HEK293 (cell line): Measurements from ENCODE around the gene ADAMTSL4.

Experiments
- ATF2 ChIP-seq: fragments of 450-650 bp; formaldehyde crosslinking; IDR thresholded peaks from 2 replicates; pipeline ENCODE4 v1.5.1; 2016; ENCODE audit warnings: missing biosample characterization, missing genetic modification characterization, low read depth
- GFI1B ChIP-seq: fragments of 450-650 bp; formaldehyde crosslinking; IDR thresholded peaks from 2 replicates; pipeline ENCODE4 v1.5.1; 2016; ENCODE audit warnings: missing biosample characterization, missing genetic modification characterization
- KLF10 ChIP-seq: fragments of 450-650 bp; IDR thresholded peaks from 2 replicates; pipeline ENCODE4 v1.5.1; 2018; ENCODE audit warnings: missing biosample characterization, mild to moderate bottlenecking, missing genetic modification characterization
- MEIS1 ChIP-seq: sonication (generic); formaldehyde crosslinking; IDR thresholded peaks from 2 replicates; pipeline ENCODE4 v1.8.1; 2022; ENCODE audit warnings: missing genetic modification reagents, mild to moderate bottlenecking, borderline replicate concordance
- MYNN ChIP-seq: fragments of 450-650 bp; formaldehyde crosslinking; IDR thresholded peaks from 2 replicates; pipeline ENCODE4 v1.5.1; 2016; ENCODE audit warnings: missing biosample characterization, missing genetic modification characterization, borderline replicate concordance
- PRDM4 ChIP-seq: fragments of 450-650 bp; formaldehyde crosslinking; IDR thresholded peaks from 2 replicates; pipeline ENCODE4 v1.5.1; 2017; ENCODE audit warnings: missing biosample characterization, missing genetic modification characterization
- REST ChIP-seq: fragments of 450-650 bp; formaldehyde crosslinking; IDR thresholded peaks from 2 replicates; pipeline ENCODE4 v1.5.1; 2016; ENCODE audit warnings: missing biosample characterization, missing genetic modification characterization
- SCRT1 ChIP-seq: fragments of 450-650 bp; formaldehyde crosslinking; IDR thresholded peaks from 2 replicates; pipeline ENCODE4 v1.5.1; 2016; ENCODE audit warnings: missing biosample characterization, missing genetic modification characterization, borderline replicate concordance
- SETDB1 ChIP-seq: IDR thresholded peaks from one replicate; pipeline ENCODE4 v1.6.1; 2017; ENCODE audit warnings: mild to moderate bottlenecking, low read length, moderate library complexity, mixed read lengths; ENCODE audit not compliant: insufficient read length
- ZBTB1 ChIP-seq: fragments of 450-650 bp; formaldehyde crosslinking; IDR thresholded peaks from 2 replicates; pipeline ENCODE4 v1.5.1; 2016; ENCODE audit warnings: missing biosample characterization, missing genetic modification characterization
- ZBTB17 ChIP-seq: fragments of 450-650 bp; formaldehyde crosslinking; IDR thresholded peaks from 2 replicates; pipeline ENCODE4 v1.5.1; 2016; ENCODE audit warnings: missing biosample characterization, missing genetic modification characterization
- ZIC2 ChIP-seq: fragments of 450-650 bp; formaldehyde crosslinking; IDR thresholded peaks from 2 replicates; pipeline ENCODE4 v1.5.1; 2016; ENCODE audit warnings: missing biosample characterization, missing genetic modification characterization
- ZNF133 ChIP-seq: fragments of 450-650 bp; formaldehyde crosslinking; IDR thresholded peaks from 2 replicates; pipeline ENCODE4 v1.5.1; 2016; ENCODE audit warnings: missing biosample characterization, missing genetic modification characterization
- ZNF155 ChIP-seq: fragments of 450-650 bp; formaldehyde crosslinking; IDR thresholded peaks from 2 replicates; pipeline ENCODE4 v1.5.1; 2016; ENCODE audit warnings: missing biosample characterization, missing genetic modification characterization
- ZNF157 ChIP-seq: fragments of 450-650 bp; formaldehyde crosslinking; IDR thresholded peaks from 2 replicates; pipeline ENCODE4 v1.5.1; 2016; ENCODE audit warnings: missing biosample characterization, missing genetic modification characterization
- ZNF19 ChIP-seq: fragments of 450-650 bp; formaldehyde crosslinking; IDR thresholded peaks from 2 replicates; pipeline ENCODE4; 2016; ENCODE audit warnings: missing biosample characterization, missing genetic modification characterization, low read depth
- ZNF248 ChIP-seq: fragments of 450-650 bp; formaldehyde crosslinking; IDR thresholded peaks from 2 replicates; pipeline ENCODE4 v1.5.1; 2017; ENCODE audit warnings: missing biosample characterization, missing genetic modification characterization
- ZNF341 ChIP-seq: fragments of 450-650 bp; formaldehyde crosslinking; IDR thresholded peaks from 2 replicates; pipeline ENCODE4; 2016; ENCODE audit warnings: low read depth, missing biosample characterization, missing genetic modification characterization
- ZNF350 ChIP-seq: fragments of 450-650 bp; formaldehyde crosslinking; IDR thresholded peaks from 2 replicates; pipeline ENCODE4 v1.5.0; 2017; ENCODE audit warnings: missing biosample characterization, mild to moderate bottlenecking, missing genetic modification characterization
- ZNF510 ChIP-seq: fragments of 450-650 bp; formaldehyde crosslinking; IDR thresholded peaks from 2 replicates; pipeline ENCODE4 v1.5.1; 2018; ENCODE audit warnings: mild to moderate bottlenecking, missing genetic modification characterization, missing biosample characterization; ENCODE audit not compliant: insufficient replicate concordance
- ZNF571 ChIP-seq: fragments of 450-650 bp; formaldehyde crosslinking; IDR thresholded peaks from 2 replicates; pipeline ENCODE4 v1.5.0; 2017; ENCODE audit warnings: missing biosample characterization, missing genetic modification characterization
- ZNF624 ChIP-seq: fragments of 450-650 bp; formaldehyde crosslinking; IDR thresholded peaks from 2 replicates; pipeline ENCODE4 v1.5.1; 2017; ENCODE audit warnings: missing biosample characterization, missing genetic modification characterization
- ZNF664 ChIP-seq: fragments of 450-650 bp; formaldehyde crosslinking; IDR thresholded peaks from 2 replicates; pipeline ENCODE4 v1.5.1; 2016; ENCODE audit warnings: missing biosample characterization, missing genetic modification characterization
- ZNF701 ChIP-seq: fragments of 450-650 bp; formaldehyde crosslinking; IDR thresholded peaks from 2 replicates; pipeline ENCODE4 v1.5.1; 2016; ENCODE audit warnings: missing biosample characterization, missing genetic modification characterization
- ZNF785 ChIP-seq: fragments of 450-650 bp; formaldehyde crosslinking; IDR thresholded peaks from 2 replicates; pipeline ENCODE4 v1.5.1; 2016; ENCODE audit warnings: missing biosample characterization, missing genetic modification characterization
- ZNF792 ChIP-seq: fragments of 450-650 bp; formaldehyde crosslinking; IDR thresholded peaks from 2 replicates; pipeline ENCODE4 v1.5.1; 2016; ENCODE audit warnings: missing biosample characterization, missing genetic modification characterization
- TF ChIP-seq, protein P1 (sequence below): fragments of 450-650 bp; formaldehyde crosslinking; IDR thresholded peaks from 2 replicates; pipeline ENCODE4 v1.5.1; 2016; ENCODE audit warnings: missing biosample characterization, missing genetic modification characterization
- TF ChIP-seq, protein P2 (sequence below): fragments of 450-650 bp; formaldehyde crosslinking; IDR thresholded peaks from 2 replicates; pipeline ENCODE4 v1.5.1; 2016; ENCODE audit warnings: missing biosample characterization, missing genetic modification characterization

ADAMTSL4 gene

DNA sequence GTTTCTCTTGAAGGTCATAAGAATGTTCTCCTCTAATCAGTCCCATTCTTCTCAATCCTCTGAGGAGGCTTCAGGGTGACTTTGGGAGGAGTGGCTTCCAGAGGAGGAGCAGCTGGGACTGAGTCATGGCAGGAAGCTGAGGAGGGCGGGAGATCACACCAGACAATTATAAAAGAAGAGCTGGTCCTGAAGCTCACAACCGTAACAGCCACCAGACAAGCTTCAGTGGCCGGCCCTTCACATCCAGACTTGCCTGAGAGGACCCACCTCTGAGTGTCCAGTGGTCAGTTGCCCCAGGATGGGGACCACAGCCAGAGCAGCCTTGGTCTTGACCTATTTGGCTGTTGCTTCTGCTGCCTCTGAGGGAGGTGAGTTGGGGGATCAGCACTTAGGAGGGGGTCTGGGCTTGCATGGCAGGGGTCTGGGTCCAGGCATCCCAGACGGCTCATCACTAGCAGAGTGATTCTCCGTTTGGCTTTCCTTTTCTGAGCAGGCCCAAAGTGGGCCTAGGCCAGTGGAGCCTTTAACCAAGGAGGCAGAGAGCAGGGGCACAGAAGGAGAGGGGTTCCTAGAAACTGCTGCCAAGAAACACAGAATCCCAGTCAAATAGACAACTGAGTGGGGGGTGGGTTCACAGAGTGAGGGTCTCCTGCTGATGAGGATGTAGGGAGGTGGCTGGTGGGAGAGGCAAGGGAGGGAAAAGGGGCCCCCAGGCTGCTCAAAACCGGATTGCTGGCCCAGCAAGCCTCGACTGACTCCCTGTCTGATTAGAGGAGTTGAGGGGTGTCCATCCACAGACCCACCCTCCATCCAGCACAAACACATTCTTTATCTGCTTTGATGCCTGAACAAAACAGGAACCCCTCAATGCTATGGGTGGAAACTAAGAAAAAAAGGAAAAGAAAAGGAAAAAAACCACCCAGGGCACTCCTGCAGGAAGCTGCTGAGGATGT, 41.0 kb upstream of the ADAMTSL4 start, which contains the start of gene ECM1 (continued):
- TF ChIP-seq SCRT1 (tag by site-specific recombination) (no peak), ZNF571 (no peak), ZNF350 (no peak), ZNF19 (tag by site-specific recombination) (no peak), ZNF792 (tag by site-specific recombination) (no peak), ZNF133 (tag by site-specific recombination) (no peak), ZNF664 (tag by site-specific recombination) (no peak), ZNF341 (tag by site-specific recombination) (peak; percentile 82), MYNN (tag by site-specific recombination) (no peak), PRDM4 (tag by site-specific recombination) (peak; percentile 99), ZNF248 (tag by site-specific recombination) (no peak), MEIS1 (no peak), ZNF785 (tag by site-specific recombination) (no peak), ATF2 (tag by site-specific recombination) (no peak), KLF10 (tag by site-specific recombination) (no peak), ZBTB17 (peak; percentile 44; the same call in 1 of the 2 replicates), ZNF510 (tag by site-specific recombination) (no peak), ZBTB1 (tag by site-specific recombination) (no peak), ZIC2 (tag by site-specific recombination) (0 out of 2 replicates have a peak, but pooled peaks have one; percentile 18), ZNF155 (tag by site-specific recombination) (no peak), GFI1B (tag by site-specific recombination) (no peak), ZNF701 (tag by site-specific recombination) (no peak), ZNF624 (tag by site-specific recombination) (no peak), ZNF157 (tag by site-specific recombination) (no peak), REST (tag by site-specific recombination) (no peak), SETDB1 (no peak)
- TF ChIP-seq, protein P1, sequence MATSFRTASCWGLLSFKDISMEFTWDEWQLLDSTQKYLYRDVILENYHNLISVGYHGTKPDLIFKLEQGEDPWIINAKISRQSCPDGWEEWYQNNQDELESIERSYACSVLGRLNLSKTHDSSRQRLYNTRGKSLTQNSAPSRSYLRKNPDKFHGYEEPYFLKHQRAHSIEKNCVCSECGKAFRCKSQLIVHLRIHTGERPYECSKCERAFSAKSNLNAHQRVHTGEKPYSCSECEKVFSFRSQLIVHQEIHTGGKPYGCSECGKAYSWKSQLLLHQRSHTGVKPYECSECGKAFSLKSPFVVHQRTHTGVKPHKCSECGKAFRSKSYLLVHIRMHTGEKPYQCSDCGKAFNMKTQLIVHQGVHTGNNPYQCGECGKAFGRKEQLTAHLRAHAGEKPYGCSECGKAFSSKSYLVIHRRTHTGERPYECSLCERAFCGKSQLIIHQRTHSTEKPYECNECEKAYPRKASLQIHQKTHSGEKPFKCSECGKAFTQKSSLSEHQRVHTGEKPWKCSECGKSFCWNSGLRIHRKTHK: no peak
- TF ChIP-seq, protein P2, sequence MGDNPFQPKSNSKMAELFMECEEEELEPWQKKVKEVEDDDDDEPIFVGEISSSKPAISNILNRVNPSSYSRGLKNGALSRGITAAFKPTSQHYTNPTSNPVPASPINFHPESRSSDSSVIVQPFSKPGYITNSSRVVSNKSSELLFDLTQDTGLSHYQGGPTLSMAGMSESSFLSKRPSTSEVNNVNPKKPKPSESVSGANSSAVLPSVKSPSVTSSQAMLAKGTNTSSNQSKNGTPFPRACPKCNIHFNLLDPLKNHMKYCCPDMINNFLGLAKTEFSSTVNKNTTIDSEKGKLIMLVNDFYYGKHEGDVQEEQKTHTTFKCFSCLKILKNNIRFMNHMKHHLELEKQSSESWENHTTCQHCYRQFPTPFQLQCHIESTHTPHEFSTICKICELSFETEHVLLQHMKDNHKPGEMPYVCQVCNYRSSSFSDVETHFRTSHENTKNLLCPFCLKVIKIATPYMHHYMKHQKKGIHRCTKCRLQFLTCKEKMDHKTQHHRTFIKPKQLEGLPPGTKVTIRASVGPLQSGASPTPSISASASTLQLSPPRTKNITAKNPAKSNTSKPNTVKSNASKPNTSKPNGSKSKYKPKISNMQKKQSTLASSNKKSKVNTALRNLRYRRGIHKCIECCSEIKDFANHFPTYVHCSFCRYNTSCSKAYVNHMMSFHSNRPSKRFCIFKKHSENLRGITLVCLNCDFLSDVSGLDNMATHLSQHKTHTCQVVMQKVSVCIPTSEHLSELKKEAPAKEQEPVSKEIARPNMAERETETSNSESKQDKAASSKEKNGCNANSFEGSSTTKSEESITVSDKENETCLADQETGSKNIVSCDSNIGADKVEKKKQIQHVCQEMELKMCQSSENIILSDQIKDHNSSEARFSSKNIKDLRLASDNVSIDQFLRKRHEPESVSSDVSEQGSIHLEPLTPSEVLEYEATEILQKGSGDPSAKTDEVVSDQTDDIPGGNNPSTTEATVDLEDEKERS (tag by site-specific recombination): no peak
